Cardiac septum (tissue), 1 donor: ENCODE results near the gene CTRB2. TPM values are rescaled to one million over a fixed set of nuclear protein-coding genes. Genes with fewer than 3 reads are reported as not detected.
"Not testable (repeated sequence)": the region's sequence is repeated elsewhere in the genome, so short reads cannot be mapped to it uniquely, and the experiment has no call there.

ENCODE experiments used
- DNase-seq: peaks from one replicate; pipeline ENCODE4 v3.0.0-alpha.2; 2020; ENCODE audit warnings: low spot score
- intact Hi-C: fragments of 100-400 bp; cut with DNase I; formaldehyde crosslinking; loops from one replicate; pipeline ENCODE4 v1.14.0; 2022
- total RNA-seq: library from RNA; stranded (reverse); fragmentation: NEBNext Ultra II Directional; extraction: Animal tissue kit (Norgen Biotek cat#: 25700); gene quantifications from one replicate; pipeline ENCODE4 v1.2.1, GENCODE V29; 2021
- donor health status: DM: no; HTN: no; CAD: no.

Gene CTRB2
- total RNA-seq, 1 donor from 2014 or later: not detected

GRCh38 chr16:75244225-75244809 lies 37.4 kb upstream of the CTRB2 start:
- DNase-seq: no peak
- intact Hi-C loops: loop anchor here (5.0 kb wide), 1 partner anchor 408 kb away; no protein-coding TSS in a partner anchor

DNA sequence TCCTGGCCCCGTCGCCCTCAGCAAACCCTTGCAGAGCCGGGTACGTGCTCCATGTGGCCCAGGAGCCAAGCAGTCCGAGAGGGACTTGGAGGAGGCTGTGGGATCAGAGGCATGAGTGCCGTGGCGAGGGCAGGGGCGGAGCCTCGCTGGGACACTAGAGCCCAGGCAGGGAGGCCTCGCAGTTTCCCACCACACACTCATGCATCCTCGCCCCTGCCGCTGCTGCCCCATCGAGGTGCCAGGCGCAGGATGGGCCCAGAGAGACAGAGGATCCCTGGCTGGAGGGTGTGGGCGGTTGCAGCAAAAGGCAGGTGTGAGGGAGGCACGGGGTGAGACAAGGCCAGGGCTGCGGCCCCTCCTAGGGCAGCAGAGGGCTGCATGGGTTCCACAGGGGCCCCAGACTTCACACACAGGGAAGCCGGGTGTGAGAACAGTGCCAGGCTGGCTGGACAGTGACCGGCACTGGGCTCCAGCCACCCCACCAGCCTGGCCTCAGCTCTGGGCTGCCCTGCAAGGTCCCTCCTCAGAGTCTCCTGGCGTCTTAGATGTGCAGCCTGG lies 36.8 kb upstream of the CTRB2 start:
- no peak for DNase-seq
- intact Hi-C loops: loop anchor here (5.0 kb wide), 1 partner anchor 409 kb away; no protein-coding TSS in a partner anchor

DNA sequence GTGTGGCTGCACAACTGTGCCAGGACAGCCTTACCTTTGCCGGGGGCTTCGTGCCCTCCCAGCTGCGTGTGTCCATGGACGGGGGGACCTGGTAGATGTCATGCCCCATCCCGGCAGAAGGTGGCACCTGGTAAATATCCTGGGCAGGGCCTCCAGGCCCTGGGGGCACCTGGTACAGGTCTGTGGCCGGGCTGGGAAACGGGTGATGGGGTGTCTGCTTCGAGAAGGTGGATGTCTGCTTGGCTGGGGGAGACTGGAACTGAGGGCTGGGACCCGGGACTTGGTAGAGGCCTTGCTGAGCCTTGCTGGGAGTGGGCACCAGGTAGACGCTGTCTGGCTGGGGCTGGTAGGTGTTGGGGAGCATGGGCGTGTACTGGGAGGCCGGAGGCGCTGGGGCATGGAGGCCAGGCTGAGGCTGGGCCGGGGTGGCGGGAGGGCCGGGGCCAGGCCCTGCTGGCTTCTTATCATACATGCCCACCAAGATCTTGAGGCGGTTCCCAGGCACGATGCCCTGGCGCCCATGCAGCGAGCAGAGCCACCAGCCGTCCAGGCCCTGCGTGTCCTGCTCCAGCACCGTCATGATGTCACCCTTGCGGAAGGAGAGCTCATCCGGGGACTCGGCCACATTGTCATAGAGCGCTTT lies 35.6 kb upstream of the CTRB2 start:
- not testable (repeated sequence) for DNase-seq

GRCh38 chr16:75241955-75242354 lies 35.0 kb upstream of the CTRB2 start:
- intact Hi-C loops: loop anchor here (5.0 kb wide), 1 partner anchor 410 kb away; no protein-coding TSS in a partner anchor
- no peak for DNase-seq

More for the DNA sequence above, 35.6 kb upstream of the CTRB2 start:
- intact Hi-C loops: loop anchor here (5.0 kb wide), 1 partner anchor 410 kb away; no protein-coding TSS in a partner anchor

DNA sequence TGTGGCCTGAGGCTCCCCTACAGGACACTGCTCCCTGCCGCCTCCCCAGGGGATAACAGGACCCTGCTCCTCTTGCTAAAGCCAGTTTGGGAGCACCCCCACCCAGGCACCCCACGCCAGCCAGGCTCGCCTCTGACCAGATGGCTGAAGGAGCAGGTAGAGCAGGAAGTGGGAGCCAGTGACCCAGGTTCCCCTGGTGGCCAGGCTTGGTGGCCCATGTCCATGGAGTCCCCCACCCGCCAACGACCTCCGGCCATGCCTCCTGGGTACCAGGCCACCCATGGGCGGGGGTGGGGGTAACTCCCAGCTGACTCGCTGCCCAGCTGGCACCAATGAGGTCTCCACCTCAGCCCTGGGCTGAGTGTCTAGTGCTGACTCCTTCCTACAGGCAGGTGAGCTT lies 34.5 kb upstream of the CTRB2 start:
- no peak for DNase-seq
- intact Hi-C loops: loop anchor here (5.0 kb wide), 1 partner anchor 411 kb away; no protein-coding TSS in a partner anchor

- not testable (repeated sequence) for DNase-seq
- intact Hi-C loops: loop anchor here (5.0 kb wide), 1 partner anchor 412 kb away; no protein-coding TSS in a partner anchor
These were observed 33.7 kb upstream of the CTRB2 start for GRCh38 chr16:75240633-75241032.

DNA sequence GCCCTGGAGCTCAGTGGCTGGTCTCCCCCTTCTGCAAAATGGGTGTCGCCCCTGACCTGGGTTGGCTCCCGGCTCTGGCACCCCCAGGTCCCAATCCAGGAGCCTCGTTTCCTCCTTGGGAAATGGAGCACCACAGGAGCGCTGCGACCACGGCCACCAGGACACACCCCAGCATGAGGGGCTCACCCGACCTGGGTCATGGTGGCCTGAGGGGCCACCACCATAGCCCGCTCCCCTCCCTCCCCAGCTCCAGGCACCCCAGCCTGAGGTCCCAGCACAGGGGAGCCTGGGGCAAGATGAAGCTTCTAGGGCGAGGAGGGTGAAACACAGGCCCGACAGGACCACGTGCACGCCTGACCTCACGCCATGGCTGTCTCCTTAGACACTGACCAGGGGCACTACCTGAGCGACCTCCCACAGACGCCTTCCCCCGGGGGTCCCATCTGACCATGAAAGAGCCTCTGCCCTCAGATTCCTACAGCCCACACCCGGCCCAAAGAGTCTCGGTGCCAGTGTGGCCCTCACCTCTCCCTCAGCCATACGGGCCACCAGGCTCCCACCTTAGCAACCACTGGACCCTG lies 32.7 kb upstream of the CTRB2 start:
- DNase-seq: no peak
- intact Hi-C loops: loop anchor here (5.0 kb wide), 1 partner anchor 413 kb away; no protein-coding TSS in a partner anchor

DNA sequence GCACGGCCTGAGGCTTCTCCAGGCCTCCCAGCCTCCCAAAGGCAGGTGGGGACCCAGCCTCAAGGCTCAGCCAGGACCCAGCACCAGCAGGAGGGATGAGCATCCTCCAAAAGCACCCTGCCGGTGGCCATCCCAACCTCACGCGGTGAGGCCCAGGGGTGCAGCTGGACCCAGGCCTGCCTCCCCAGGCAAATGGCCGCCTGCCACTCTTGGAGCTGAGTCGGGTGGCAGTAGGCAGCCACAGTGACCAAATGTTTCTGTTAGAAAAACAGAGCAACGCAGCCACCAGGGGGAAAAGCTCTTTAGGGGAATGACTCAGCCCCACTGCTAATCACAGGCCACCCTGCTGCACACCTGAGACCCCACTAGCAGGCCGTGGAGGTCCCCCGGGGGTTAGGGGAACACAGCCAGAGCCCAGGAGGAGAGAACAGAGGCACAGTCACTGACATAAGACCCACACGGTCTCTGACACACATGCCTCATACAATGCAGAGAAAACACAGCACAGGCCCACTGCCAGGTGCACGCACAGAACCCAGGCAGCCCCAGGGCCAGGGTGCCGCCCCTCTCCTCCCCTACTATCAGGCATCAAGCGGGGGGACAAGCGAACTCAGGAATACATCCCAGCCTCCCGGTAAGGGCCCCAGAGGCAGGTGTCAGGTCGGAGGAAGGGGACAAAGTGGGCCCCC lies 32.0 kb upstream of the CTRB2 start:
- intact Hi-C loops: no loop called here
- DNase-seq: no peak

- DNase-seq: peak; percentile 89
- intact Hi-C loops: no loop called here
These were observed 31.3 kb upstream of the CTRB2 start for GRCh38 chr16:75238132-75238852.

DNA sequence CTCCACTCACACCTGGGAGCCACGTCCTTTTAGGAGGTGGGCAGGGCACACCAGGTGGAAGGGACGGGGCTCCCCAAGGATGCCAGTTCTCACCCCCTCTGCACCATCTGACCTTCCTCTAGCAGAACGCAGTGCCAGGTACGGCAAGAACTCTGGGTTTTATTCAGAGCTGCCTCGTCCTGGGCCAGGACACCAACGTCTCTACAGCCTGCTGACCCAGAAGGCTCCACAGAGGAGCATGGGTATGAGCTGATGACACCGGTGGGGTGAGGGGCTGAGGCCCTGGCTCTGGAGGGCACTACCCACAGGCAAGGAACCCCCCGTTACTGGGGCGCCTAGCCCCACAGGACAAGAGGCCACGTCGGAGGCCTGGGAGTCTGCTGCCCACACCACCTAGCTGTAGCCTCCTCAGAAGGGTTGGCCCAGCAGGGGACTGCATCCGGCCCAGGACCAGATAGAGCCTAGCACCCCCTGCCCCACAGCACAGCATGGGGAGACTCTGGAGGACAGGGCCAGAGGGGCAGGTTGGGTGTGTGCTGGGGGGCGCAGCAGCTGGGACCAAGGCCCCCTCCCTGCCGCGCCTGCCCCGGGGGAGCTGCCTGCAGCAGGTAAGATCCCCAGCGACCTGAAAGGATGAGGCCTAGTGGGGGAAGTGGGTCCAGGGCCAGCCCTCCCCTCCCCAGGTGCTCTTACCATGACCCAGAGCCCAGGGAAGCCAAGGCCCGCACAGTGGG lies 30.6 kb upstream of the CTRB2 start:
- DNase-seq: no peak
- intact Hi-C loops: no loop called here

- DNase-seq: no peak
- intact Hi-C loops: no loop called here
These were observed 29.9 kb upstream of the CTRB2 start for GRCh38 chr16:75236736-75237397.

DNA sequence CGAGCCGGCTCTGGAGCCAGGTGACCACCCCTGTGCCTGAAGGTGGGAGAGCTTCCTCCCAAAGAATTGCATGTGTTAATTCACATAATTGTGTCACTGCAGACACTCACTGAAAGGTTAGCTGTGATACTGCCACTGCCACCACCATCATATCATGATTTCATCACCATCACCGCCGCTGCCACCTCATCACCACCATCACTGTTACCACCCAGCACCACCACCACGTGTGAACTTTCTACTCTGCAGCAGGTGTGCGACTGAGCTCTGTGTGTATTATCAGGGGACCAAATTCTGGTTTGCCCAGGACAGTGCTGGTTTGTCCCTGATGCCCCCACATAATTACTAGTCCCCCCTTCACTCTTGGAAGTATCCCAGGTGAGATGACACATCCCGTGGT lies 29.3 kb upstream of the CTRB2 start:
- intact Hi-C loops: no loop called here
- no peak for DNase-seq

DNA sequence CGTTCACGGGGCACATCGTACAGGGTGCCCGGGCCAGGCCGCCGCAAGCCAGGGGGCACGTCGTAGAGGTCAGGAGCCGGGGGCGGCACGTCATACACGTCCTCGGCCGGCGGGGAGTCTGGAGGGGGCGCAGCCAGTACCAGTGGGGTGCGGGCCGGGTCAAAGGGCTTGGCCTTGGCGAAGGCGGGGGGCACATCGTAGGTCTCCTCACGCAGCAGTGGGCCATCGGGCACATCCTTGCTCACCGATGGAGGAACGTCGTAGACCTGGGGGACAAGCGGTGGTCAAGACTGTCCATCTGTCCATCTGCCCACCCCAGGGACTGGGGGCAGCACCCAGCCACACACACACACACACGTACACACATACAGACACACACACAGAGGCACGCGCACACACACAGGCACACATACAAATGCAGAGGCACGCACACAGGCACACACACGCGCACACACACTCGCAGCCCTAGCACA lies 28.8 kb upstream of the CTRB2 start:
- no peak for DNase-seq

GRCh38 chr16:75234856-75235696 lies 28.1 kb upstream of the CTRB2 start:
- intact Hi-C loops: loop anchor here (2.0 to 5.0 kb wide), 5 partner anchors 32 to 167 kb away; no protein-coding TSS in a partner anchor
- DNase-seq: no peak

More for the DNA sequence above, 28.8 kb upstream of the CTRB2 start:
- intact Hi-C loops: loop anchor here (2.0 kb wide), 2 partner anchors 71 to 149 kb away; no protein-coding TSS in a partner anchor

GRCh38 chr16:75233611-75233938 lies 26.6 kb upstream of the CTRB2 start:
- no peak for DNase-seq

DNA sequence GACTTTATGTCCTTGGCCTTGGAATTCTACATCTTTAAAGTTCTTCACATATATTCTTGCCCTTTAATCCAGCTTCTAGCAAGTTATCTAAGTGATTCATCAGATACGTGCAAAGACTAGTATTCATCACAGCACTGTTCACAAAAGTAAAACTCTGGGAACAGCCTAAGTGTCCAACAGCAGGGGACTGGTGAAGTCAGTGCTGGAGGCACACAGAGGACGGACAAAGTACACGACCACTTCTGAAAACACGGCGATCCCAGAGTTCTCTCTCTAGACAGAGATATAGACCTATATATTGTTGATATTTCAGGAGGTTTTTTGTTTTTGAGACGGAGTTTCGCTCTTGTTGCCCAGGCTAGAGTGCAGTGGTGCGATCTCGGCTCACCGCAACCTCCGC lies 24.6 kb upstream of the CTRB2 start:
- DNase-seq: no peak
- intact Hi-C loops: loop anchor here (5.0 kb wide), 3 partner anchors 34 to 171 kb away; no protein-coding TSS in a partner anchor

More at GRCh38 chr16:75233611-75233938, 26.6 kb upstream of the CTRB2 start:
- intact Hi-C loops: loop anchor here (5.0 kb wide), 3 partner anchors 34 to 169 kb away; no protein-coding TSS in a partner anchor
